Ureter (tissue), 1 donor: Measurements from ENCODE around the gene HTD2. TPM values are rescaled to one million over a fixed set of nuclear protein-coding genes. Genes with fewer than 3 reads are reported as not detected.

ENCODE experiments used
- DNase-seq: peaks from one replicate; pipeline ENCODE4 v3.0.0-alpha.2; 2020; ENCODE audit warnings: low spot score
- total RNA-seq: library from RNA; stranded (reverse); gene quantifications from one replicate; pipeline ENCODE4 v1.2.4, GENCODE V29; 2023
- donor health status: DM: yes; HTN: yes; CAD: no.

The HTD2 gene
- total RNA-seq, 1 donor from 2014 or later, result 7.4 TPM

DNA sequence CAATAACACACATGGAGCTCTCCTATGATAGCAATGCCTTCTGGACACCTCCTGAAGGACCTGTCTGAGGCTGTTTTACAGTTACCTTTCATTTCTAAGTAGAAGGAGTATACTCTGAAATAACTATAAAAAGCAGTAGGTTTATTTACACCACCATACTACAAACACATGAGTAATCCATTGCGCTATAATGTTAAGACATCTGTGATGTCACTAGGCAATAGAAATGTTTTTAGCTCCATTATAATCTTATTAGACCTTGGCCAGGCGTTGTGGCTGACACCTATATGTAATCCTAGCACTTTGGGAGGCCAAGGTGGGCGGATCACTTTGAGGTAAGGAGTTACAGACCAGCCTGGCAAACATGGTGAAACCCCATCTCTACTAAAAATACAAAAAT lies 51.1 kb downstream of the HTD2 start:
- no peak for DNase-seq

DNA sequence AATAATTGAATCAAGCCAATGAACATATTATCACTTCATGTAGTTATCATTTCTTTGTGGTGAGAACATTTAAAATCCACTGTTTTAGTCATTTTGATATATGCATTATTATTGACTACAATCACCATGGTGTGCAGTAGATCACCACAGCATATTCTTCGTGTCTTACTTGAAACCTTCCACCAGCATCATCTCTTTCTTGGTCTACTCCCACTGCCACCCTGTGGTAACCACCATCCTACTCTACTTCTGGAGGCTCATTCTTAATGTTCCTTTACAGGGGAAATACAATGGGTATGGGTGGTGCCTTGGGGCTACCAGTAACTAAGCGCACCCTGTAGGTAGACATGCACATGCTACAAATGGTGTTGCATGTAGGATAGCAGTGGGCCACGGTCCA lies 51.8 kb downstream of the HTD2 start:
- DNase-seq, result no peak

DNA sequence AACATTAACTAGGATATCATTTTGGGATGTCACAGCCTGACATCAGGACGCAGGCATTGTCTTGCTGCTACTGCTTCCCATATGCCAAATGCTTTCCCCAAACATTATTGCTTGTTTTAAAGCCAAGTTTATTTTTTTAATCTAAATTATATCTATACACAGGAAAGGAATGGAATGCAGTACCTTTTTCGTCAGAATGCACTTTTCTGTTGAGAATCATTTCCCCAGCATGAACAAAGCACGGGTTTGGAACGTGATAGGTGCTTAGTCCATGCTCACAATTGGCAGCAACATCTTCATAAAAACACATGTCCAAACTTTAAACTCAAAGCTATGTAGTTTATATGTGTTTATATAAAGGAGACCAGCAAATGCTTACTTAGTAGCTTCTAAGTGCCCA lies 52.5 kb downstream of the HTD2 start:
- no peak for DNase-seq

DNA sequence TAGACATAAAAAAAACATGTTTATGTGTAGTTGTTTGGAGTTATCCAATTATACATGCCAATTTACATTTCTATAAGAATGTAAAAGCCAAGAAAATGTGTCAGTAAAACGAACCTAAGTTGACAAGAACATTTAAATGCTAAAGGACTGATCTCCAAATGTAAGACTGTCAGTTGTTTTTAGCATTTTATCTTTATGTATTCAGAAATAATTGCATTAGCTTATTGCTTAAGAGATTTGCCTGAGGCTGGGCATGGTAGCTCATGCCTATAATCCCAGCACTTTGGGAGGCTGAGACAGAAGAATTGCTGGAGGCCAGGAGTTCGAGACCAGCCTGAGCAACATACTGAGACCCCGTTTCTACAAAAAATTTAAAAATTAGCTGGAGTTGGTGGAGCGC lies 53.3 kb downstream of the HTD2 start:
- no peak for DNase-seq

DNA sequence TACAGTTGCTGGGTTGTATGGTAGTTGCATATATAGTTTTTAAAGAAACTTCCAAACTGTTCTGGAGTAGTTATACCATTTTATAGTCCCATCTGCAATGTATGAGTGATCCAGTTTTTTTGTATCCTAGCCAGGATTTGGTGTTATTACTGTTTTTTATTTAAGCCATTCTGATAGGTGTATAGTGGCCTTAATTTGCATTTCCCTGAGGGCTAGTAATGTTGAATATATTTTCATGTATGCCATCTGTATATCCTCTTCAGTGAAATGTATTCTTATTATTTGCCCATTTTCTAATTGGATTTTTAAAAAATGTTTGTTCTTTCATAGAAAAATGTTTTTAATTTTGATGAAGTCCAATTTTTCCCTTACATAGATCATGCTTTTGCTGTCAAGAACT lies 55.5 kb downstream of the HTD2 start:
- DNase-seq, result no peak

DNA sequence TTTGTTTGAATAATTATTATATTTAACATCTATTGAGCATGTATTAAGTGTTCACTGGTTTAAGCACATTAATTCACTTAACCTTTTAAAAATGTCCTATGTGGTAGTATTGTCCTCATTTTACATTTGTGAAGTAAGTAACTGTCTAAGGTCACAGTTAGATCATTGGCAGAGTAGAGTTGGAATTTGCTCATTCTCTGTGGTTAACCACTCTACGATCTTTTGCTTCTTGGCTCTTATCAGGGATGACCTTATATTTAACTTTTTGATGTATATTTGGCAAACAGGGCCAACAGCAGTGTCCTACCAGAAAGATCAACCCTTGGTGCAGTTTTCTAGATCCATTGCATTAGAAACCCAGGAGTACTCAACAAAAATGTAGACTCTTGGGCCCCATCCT lies 60.4 kb downstream of the HTD2 start:
- DNase-seq, result no peak

DNA sequence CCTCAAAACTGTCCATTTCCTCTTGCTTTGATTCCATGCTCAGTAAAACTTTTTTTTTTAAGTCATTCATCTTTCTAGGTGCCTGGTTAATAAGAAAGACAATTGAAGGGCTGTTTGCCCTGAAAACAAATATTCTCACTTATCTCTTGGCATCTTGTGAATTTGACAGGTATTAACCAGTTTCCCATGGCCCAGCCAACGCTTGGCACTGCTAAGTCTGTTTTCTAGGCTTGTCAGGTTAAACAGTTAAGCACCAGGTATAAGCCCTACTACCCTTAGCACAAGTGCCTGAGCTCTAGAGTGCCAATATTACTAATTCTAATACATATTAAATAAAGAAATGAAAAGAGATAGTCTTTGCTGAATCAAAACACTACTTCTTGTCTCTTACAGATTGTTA lies 62.7 kb downstream of the HTD2 start:
- no peak for DNase-seq

Other genes with a start within 250 kb of the HTD2 start
- gene DNASE1L3, start 95.5 kb upstream of the HTD2 start, total RNA-seq, result 6.1 TPM
- 8.3 TPM for gene ABHD6, start 68.7 kb upstream of the HTD2 start, total RNA-seq
- 17.0 TPM for gene RPP14, start 275 bp upstream of the HTD2 start, total RNA-seq
- 26.8 TPM for gene PXK, start 26.4 kb downstream of the HTD2 start, total RNA-seq
- gene PDHB, start 127.3 kb downstream of the HTD2 start, total RNA-seq, result 42.2 TPM
- gene KCTD6, start 185.6 kb downstream of the HTD2 start, total RNA-seq, result 11.4 TPM
- gene ACOX2, start 230.7 kb downstream of the HTD2 start, total RNA-seq, result 12.8 TPM